ENCODE results near the gene NFKB2. TPM values are rescaled to one million over a fixed set of nuclear protein-coding genes. Genes with fewer than 3 reads are reported as not detected.
A peak's percentile ranks its signal among the peaks of the same experiment; 100 is the strongest.

NFKB2 gene
- total and polyA plus RNA-seq, 2 of the 4 experiments (the other 2 are of a cell fraction) = 16.1 to 32.3 TPM

DNA sequence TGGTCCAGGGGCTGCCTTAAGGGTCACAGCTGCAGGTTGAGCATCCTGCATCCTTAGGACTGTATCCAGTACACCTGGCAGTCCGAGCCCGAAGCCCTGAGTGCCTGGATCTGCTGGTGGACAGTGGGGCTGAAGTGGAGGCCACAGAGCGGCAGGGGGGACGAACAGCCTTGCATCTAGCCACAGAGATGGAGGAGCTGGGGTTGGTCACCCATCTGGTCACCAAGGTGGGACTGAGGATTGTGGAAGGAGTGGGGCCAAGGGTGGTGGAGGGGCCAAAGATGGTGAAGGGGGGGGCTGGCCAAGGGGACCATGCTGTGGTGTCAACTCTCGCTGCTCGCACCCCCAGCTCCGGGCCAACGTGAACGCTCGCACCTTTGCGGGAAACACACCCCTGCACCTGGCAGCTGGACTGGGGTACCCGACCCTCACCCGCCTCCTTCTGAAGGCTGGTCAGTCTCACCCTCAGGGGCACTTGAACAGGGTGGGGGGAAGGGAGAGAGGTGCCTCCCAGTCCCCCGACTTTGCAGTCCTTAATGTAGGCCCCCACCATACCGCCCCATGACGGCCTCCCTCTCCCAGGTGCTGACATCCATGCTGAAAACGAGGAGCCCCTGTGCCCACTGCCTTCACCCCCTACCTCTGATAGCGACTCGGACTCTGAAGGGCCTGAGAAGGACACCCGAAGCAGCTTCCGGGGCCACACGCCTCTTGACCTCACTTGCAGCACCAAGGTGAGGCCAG, 5.3 kb downstream of the NFKB2 start:
- DNase-seq (no peak), ATAC-seq (ENCODE audit: low read depth) (no peak)
- Histone ChIP-seq H3K36me3 (ENCODE audit: control insufficient read depth, insufficient read depth, low read length) (peaks cover 26% of the 10 kb centered on the region), H2BK20ac (ENCODE audit: low read depth, low read length) (no peak overlapping the region), H4K91ac (ENCODE audit: insufficient read depth, low read depth, low read length) (no peak overlapping the region), H2BK15ac (ENCODE audit: low read depth, low read length) (no peak overlapping the region), H3K9ac (ENCODE audit: low read depth, low read length) (no peak overlapping the region), H3K4me1 (ENCODE audit: control insufficient read depth, insufficient read depth, low read length) (peaks cover 15% of the 10 kb centered on the region), H3K27me3 (ENCODE audit: control insufficient read depth, insufficient read depth, low read length) (no peaks in the 10 kb centered on the region), H3K9me3 (ENCODE audit: control insufficient read depth, insufficient read depth, low read length) (no peaks in the 10 kb centered on the region), H4K20me1 (ENCODE audit: insufficient read depth, low read length) (peaks cover 6% of the 10 kb centered on the region), H3K27ac (ENCODE audit: insufficient read depth, low read length) (no peak overlapping the region), H3K18ac (ENCODE audit: low read depth, low read length) (no peak overlapping the region), H2AFZ (replicated peaks; ENCODE audit: low read length, poor library complexity) (no peak overlapping the region), H3K56ac (ENCODE audit: extremely low read depth, insufficient read depth, low read length) (no peak overlapping the region), H3K23ac (ENCODE audit: low read depth, low read length) (no peak overlapping the region), H3K4me3 (ENCODE audit: insufficient read depth, low read depth, low read length) (no peak overlapping the region), H3K4ac (ENCODE audit: low read depth, low read length) (no peak overlapping the region), H3K4me2 (ENCODE audit: low read depth, low read length) (no peak overlapping the region), H2AK5ac (ENCODE audit: low read depth, low read length) (0 out of 2 replicates have a peak overlapping the region, but pooled peaks have one; percentile 5), H3K14ac (replicated peaks; ENCODE audit: low read depth, low read length) (no peak overlapping the region), H2AK9ac (replicated peaks; ENCODE audit: low read depth, low read length, poor library complexity) (peak overlapping the region; percentile 55), H2BK5ac (ENCODE audit: low read depth, low read length, poor library complexity, severe bottlenecking) (no peak overlapping the region), H2BK120ac (ENCODE audit: low read depth, low read length) (no peak overlapping the region), H3K79me1 (ENCODE audit: low read depth in 1 of 2, low read length in 2 of 2) (peaks cover 26 to 29% of the 10 kb centered on the region in 2 experiments), H3K9me1 (ENCODE audit: insufficient read depth, low read length) (peaks cover 6% of the 10 kb centered on the region; the same call in 1 of the 2 replicates), H4K8ac (ENCODE audit: low read depth in 2 of 2, low read length in 2 of 2) (no peak overlapping the region), H4K5ac (ENCODE audit: low read depth, low read length) (no peak overlapping the region)
- BruUV-seq (replicated peaks) = no TSS peak
- TF ChIP-seq RFX5 (IDR thresholded peaks at IDR 0.05; ENCODE audit: low read depth, low read length) = no peak
- TF ChIP-seq RCOR1 (IDR thresholded peaks at IDR 0.05; ENCODE audit: insufficient replicate concordance, low read length) = no peak
- TF ChIP-seq, protein P1, sequence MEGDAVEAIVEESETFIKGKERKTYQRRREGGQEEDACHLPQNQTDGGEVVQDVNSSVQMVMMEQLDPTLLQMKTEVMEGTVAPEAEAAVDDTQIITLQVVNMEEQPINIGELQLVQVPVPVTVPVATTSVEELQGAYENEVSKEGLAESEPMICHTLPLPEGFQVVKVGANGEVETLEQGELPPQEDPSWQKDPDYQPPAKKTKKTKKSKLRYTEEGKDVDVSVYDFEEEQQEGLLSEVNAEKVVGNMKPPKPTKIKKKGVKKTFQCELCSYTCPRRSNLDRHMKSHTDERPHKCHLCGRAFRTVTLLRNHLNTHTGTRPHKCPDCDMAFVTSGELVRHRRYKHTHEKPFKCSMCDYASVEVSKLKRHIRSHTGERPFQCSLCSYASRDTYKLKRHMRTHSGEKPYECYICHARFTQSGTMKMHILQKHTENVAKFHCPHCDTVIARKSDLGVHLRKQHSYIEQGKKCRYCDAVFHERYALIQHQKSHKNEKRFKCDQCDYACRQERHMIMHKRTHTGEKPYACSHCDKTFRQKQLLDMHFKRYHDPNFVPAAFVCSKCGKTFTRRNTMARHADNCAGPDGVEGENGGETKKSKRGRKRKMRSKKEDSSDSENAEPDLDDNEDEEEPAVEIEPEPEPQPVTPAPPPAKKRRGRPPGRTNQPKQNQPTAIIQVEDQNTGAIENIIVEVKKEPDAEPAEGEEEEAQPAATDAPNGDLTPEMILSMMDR (conservative IDR thresholded peaks at IDR 0.05; ENCODE audit: low read depth, low read length) = no peak
- TF ChIP-seq SMC3 (IDR thresholded peaks at IDR 0.05; ENCODE audit: low read depth, low read length) = no peak
- no peak for TF ChIP-seq CEBPB (IDR thresholded peaks at IDR 0.05; ENCODE audit: low read depth, low read length)
- TF ChIP-seq CHD1 (IDR thresholded peaks at IDR 0.05; ENCODE audit: low read depth, low read length) = no peak
- TF ChIP-seq, protein P2, sequence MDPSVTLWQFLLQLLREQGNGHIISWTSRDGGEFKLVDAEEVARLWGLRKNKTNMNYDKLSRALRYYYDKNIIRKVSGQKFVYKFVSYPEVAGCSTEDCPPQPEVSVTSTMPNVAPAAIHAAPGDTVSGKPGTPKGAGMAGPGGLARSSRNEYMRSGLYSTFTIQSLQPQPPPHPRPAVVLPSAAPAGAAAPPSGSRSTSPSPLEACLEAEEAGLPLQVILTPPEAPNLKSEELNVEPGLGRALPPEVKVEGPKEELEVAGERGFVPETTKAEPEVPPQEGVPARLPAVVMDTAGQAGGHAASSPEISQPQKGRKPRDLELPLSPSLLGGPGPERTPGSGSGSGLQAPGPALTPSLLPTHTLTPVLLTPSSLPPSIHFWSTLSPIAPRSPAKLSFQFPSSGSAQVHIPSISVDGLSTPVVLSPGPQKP (IDR thresholded peaks at IDR 0.05; ENCODE audit: borderline replicate concordance, low read depth, low read length) = no peak
- no peak for TF ChIP-seq NFE2L2 (IDR thresholded peaks at IDR 0.05; ENCODE audit: low read depth, low read length)
- no peak for TF ChIP-seq RAD21 (IDR thresholded peaks at IDR 0.05; ENCODE audit: low read length)
- TF ChIP-seq, protein P3, sequence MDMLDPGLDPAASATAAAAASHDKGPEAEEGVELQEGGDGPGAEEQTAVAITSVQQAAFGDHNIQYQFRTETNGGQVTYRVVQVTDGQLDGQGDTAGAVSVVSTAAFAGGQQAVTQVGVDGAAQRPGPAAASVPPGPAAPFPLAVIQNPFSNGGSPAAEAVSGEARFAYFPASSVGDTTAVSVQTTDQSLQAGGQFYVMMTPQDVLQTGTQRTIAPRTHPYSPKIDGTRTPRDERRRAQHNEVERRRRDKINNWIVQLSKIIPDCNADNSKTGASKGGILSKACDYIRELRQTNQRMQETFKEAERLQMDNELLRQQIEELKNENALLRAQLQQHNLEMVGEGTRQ (IDR thresholded peaks at IDR 0.05; ENCODE audit: low read depth, low read length) = no peak
- no peak for TF ChIP-seq MAFK (IDR thresholded peaks at IDR 0.05; ENCODE audit: low read depth, low read length)
- no peak for TF ChIP-seq MXI1 (IDR thresholded peaks at IDR 0.05; ENCODE audit: borderline replicate concordance, low read depth, low read length)
- TF ChIP-seq FOS (IDR thresholded peaks at IDR 0.05; ENCODE audit: low read depth, low read length) = no peak
- CTCF ChIA-PET = interaction anchor here (1.5 kb wide), 1 partner anchor 87 kb away, joined by 3 read pairs; no protein-coding TSS in a partner anchor
- intact Hi-C loops (cut with micrococcal nuclease) (no loop called here), in situ Hi-C loops (cut with MboI; ENCODE audit: low sequenced_read_pairs) (no loop called here), dilution Hi-C loops (cut with HindIII; ENCODE audit: low sequenced_read_pairs, unreplicated experiment) (no loop called here)
- POLR2A ChIA-PET (ENCODE audit: unreplicated experiment) = no interaction called here
- WGBS, 2 experiments (ENCODE audit: extremely low coverage in 2 of 2, insufficient read length in 1 of 2) = 98% methylated on average over 5 of the region's 22 CpGs; no CpG with 5 or more reads in 1 of the 2 experiments

All from IMR-90 (cell line).